GM19328 (cell line): ENCODE measurements around the gene VEGFC.

Experiments used
- ATAC-seq: cut with Tn5 transposase; IDR thresholded peaks from one replicate; pipeline ENCODE4 v1.9.1; 2021; ENCODE audit warnings: mild to moderate bottlenecking, moderate library complexity; ENCODE audit not compliant: unreplicated experiment

Gene VEGFC

DNA sequence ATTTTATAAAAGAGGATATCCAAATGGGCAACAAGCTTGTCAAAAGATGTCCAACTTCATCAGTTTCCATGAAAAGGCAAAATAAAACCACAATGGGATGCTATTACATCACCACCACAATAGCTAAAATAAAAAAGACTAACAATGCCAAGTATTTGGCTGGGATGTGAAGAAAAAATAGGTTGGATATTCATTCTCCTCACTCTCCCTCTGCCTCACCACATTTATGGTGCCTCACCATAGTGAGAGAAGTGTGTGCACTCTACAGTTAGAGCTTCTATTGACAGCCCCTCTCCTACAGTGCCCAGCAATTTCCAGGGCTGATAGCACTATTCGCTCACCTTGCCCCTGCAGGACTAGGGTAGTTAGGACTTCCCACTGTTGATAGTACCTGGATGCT lies 25.5 kb downstream of the VEGFC start:
- ATAC-seq: no peak

- ATAC-seq: no peak
These were observed 29.9 kb downstream of the VEGFC start for GRCh38 chr4:176762661-176763308.

- no peak for ATAC-seq
These were observed 30.9 kb downstream of the VEGFC start for GRCh38 chr4:176761872-176762271.

DNA sequence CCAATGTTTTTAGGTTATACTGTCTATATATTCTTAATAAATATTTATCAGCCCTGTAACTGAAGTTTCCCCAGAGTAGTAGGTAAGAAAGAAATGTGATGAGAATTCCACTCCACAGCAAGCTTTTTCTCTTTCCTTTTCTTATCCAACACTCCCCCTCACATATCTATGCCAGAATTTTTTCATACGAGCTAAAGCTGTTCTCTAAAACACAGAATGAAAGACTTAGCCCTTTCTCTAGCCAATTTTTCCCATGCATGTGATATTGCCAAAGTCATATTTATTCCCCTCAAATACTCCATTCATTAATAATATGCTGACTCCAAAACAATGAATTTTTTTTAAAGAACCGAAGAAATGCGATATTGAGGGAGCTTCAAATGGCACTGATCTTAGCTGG lies 32.3 kb downstream of the VEGFC start:
- ATAC-seq: no peak

- ATAC-seq: no peak
These were observed 34.0 kb downstream of the VEGFC start for GRCh38 chr4:176758731-176759130.

DNA sequence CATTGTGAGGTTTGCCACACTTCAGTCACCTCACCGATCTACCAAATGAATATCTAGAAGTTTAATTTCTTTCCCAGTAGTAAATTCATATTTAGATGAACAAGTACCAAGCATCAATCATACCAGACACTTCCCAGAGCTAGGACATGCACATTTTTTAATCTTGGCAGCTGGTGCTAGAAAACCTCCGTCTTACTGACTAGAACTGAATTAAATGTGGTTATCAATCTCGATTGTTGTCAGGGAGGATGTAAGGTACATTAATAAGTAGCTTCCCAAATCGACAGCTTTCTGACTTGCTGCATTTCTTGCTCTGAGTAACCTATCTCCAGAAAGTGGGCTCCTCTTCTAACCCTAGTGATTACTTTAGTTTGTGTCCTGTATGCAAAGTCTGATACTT lies 34.4 kb downstream of the VEGFC start:
- ATAC-seq: no peak

GRCh38 chr4:176755613-176756012 lies 37.1 kb downstream of the VEGFC start:
- no peak for ATAC-seq

DNA sequence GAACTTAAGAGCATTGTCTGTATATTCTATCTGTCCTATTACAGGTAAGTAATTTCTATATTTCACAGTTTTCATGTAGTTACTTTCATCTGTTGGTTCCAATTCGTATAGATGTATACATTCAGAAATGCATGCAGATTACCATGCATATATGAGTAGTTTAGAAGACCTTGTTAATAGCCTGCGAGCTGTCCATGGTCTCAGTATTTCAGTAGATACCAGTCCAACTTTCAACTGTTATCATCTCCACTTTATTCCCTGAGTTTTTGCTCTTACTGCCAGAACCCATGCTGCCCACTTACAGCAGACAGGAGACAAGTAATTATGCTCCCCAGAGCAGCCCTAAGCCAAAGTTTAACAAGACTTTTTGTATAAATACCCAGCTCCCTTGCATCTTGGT lies 37.7 kb downstream of the VEGFC start:
- no peak for ATAC-seq

DNA sequence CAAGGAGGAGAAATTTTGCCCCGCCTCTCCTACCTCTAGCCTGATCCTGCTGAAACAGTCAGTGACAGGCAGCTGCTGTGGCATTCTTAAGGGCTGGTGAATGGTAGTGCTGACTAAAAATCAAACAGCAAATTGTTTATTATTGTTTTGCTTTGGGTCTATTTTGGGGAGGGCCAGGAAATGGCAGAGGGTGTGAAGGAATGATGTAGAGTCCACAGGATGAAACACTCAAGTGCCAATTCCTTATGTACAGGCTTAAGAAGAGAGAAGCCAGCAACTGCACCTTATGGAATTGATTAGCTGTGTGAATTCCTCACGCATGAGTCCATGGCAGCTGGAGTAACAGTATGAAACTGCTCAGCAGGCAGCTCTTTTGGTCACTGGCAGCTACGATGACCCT lies 39.7 kb downstream of the VEGFC start:
- ATAC-seq: no peak

DNA sequence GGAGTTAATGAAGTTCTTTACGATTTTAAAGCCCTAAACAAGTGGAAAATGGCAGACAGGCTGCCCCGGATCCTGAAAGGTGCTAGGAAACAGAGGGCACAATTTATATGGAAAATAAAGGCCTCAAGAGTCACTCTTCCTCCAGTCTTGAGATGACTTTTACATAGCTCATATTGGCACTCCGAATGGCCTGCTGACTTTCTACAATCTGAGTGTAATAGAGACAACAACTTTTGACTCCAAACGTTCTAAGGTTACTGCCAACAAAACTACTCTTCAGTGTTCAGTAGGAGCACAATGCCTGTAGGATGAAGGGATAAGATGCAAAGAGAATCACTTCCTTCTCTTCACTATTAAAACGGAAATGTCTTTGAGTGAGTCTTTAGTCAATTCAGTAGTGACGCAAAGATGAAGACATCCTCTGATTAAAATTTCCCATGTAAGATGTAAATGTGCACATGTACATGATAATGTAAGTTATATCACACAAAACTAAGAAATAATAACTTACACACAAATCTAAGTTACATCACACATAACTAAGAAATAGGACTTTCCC lies 40.5 kb downstream of the VEGFC start:
- ATAC-seq: no peak

DNA sequence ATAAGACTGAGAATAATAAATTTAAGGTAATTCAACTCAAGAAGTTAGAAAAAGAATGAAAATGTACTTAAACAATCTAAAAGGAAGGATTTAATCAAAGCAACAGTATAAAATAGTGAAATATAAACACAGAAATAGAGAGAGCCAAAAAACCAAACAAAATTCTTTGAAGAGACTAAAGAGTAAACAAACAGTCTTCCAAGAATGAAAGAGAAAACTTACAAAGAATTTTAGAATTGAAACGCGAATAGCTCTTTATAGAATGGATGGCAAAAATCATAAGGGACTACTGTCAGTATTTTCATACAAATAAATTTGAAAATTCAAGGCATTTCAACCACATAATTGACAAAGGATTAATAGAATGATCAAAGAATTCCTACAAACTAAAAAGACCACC lies 41.7 kb downstream of the VEGFC start:
- ATAC-seq: no peak

DNA sequence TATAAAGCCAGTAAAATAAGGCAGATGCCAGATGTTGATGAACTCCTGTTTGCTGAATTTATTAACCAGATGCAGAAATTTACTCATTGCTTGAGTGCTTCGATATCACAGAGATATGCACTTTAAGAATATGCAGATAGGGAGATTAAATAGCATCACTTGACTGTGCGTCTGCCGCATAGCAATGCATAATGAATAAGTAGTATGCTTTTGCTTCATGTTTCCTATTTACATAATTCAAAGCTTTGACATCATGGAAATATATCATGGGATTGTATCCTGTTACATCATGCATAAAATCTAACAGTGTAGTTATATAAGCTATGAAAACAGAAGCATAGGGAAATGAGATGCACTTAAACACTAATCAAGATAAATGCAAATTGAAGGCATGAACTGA lies 45.9 kb downstream of the VEGFC start:
- ATAC-seq: no peak

DNA sequence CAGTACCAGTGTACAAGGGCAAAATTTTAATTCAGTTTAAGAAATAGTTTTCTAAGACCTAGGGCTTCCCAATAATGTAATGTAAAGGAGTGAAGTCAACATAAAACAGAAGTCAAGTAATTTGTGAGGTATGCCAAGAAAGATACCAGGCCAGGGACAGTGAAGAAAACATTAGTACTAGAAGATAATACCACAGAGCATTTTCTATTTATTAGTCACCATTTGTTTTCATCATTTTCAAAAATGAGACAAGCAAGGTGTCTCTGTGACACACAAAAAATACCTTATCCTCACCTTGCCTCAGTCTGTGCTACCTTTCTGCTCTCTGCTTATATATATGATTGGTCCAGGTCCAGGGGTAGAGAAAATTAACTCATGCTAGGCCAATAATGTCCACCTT lies 46.8 kb downstream of the VEGFC start:
- no peak for ATAC-seq

DNA sequence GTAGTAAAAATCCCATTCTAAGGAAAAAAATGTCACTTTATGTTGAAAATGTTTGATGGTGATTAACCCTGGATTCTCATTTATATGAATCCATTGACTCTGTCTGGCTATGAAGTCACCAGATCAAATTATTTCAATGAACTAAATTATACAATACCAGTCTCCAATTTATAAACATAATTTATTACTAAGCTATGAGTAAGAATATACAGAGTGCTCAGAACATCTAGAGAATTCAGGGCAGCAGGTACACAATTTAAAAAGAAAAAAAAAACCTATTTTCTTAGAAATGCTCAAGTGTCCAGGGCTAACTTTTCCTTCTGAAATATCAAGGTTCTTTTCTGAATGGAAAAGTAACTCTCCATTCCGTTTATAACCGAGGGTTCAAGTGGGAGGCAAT lies 48.6 kb downstream of the VEGFC start:
- ATAC-seq: no peak

DNA sequence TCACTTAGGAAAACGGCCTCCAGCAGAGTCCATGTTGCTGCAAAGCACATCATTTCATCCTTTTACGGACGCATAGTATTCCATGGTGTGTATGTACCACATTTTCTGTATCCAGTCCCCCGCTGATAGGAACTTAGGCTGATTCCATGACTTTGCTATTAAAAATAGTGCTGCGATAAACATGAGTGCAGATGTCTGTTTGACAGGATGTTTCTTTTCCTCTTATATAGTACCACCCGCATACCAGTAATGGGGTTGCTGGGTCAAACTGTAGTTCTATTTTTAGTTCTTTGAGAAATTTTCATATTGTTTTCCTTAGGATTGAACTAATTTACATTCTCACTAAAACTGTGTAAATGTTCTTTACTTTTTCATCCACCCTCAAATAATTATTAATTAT lies 50.5 kb downstream of the VEGFC start:
- no peak for ATAC-seq

DNA sequence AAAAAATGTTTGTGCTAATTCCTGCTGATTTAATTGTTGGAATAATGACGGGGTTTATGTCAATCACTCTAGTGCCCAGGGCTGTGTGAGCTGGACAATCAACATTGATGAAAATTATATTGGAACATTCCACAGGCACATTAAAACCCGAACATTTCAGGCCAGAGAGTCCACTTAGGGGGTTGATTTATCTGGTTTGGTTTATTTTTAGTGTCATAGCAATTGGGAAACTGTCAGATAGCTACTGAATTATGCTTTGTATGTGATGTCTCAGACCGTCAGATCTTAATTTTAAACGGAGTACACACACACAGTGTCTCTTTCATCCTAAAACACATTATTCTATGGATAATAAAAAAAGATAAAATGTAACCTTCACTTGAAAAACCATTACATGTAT lies 51.5 kb downstream of the VEGFC start:
- ATAC-seq: no peak

DNA sequence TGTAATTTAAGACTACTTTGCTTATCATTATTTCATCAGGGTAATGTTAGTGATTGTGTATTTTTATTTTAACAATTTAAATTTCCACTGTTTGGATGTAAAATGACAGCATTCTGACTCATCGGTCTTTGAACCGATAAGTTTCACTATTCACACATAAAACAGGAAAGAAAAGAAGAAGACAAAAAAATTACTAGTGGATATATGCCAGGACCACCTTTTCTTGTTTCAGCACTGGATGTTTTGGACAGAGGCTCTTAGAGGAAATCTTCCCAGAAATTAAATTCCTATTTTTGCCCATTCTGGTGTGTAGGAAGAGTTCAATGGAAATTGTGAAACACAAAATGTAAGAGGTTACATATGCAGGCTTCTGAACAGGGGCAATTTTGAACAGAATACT lies 57.4 kb downstream of the VEGFC start:
- ATAC-seq: no peak

- ATAC-seq: no peak
These were observed 58.3 kb downstream of the VEGFC start for GRCh38 chr4:176734461-176734860.

GRCh38 chr4:176729489-176729888 lies 63.2 kb downstream of the VEGFC start:
- no peak for ATAC-seq

GRCh38 chr4:176726803-176727202 lies 65.9 kb downstream of the VEGFC start:
- ATAC-seq: no peak

DNA sequence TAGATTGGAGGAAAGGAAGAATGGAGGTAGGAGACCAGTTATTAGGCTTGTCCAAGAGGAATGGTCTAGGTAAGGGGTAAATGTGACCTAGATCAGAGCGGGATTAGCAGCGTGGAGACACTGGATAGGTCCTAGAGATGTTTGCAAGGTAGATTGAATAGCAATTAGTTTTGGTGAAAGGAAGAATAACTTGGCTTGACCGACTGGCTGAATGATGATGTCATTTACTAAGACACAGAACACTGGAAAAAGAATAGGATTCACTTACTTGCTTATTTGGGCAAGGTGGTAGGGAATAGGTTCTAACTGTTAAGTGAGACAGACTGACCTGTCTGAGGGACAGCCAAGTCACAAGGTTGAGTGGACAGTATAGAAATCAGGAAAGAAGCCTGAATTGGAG lies 71.3 kb downstream of the VEGFC start:
- ATAC-seq: no peak

- ATAC-seq: no peak
These were observed 73.8 kb downstream of the VEGFC start for GRCh38 chr4:176718881-176719280.

GRCh38 chr4:176717237-176717636 lies 75.5 kb downstream of the VEGFC start:
- no peak for ATAC-seq
